OCI-LY3 (cell line): ENCODE results near the gene TRMT112.

Experiments used
- CTCF ChIP-seq: fragments of 200-600, 300-600 bp; sonication (generic); IDR thresholded peaks from 2 replicates; pipeline ENCODE4 v1.5.1; 2014; ENCODE audit warnings: antibody characterized with exemption, low read length, low read depth
- EZH2phosphoT487 ChIP-seq: fragments of 200-600 bp; shearing (Covaris generic); IDR thresholded peaks from 2 replicates; pipeline ENCODE4 v1.6.1; 2018; ENCODE audit warnings: antibody characterized with exemption, mixed run types, low read depth

DNA sequence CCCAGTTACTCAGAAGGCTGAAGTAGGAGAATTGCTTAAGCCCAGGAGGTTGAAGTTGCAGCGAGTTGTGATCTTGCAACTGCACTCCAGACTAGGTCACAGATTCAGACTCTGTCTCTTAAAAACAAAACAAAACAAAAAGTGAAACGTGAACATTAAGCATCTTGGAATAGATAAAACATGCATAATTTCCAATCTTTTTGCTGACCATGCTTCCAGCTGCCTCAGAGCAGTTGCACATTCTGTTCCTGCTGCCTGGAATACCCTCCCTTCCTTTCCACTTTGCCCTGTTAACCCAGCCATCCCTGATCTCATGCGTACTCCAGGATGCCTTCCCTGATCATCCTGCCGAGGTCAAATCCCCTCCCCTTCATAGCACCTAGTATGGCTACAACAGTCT lies 21.9 kb upstream of the TRMT112 start:
- TF ChIP-seq CTCF, result no peak
- no peak for TF ChIP-seq EZH2phosphoT487
